Calu3 (cell line): ENCODE measurements around the gene MIOX. TPM values are rescaled to one million over a fixed set of nuclear protein-coding genes. Genes with fewer than 3 reads are reported as not detected.

Source experiments
- BruUV-seq: library from RNA; stranded (reverse); fragments of 400-500 nt; replicated peaks from 2 replicates; lab custom pipeline; 2021; lab: Mats Ljungman, UMichigan
- CTCF ChIA-PET: fragments of 300-600 bp; sonication (Branson Sonifier 250); formaldehyde crosslinking; loops from one replicate; lab custom pipeline; 2022; ENCODE audit warnings: antibody characterized with exemption; lab: Charles Lee
- DNase-seq: peaks from one replicate; pipeline ENCODE4 v3.0.0; 2022
- H3K27ac Mint-ChIP-seq: one replicate; pipeline ENCODE4 v1.8.0; 2022; ENCODE audit warnings: mixed read lengths; ENCODE audit not compliant: unreplicated experiment
- H3K27me3 Mint-ChIP-seq: one replicate; pipeline ENCODE4 v1.8.0; 2022; ENCODE audit warnings: mixed read lengths; ENCODE audit not compliant: unreplicated experiment
- H3K36me3 Mint-ChIP-seq: one replicate; pipeline ENCODE4 v1.8.0; 2022; ENCODE audit warnings: mild to moderate bottlenecking, moderate library complexity, mixed read lengths; ENCODE audit not compliant: insufficient read depth, unreplicated experiment
- H3K4me1 Mint-ChIP-seq: one replicate; pipeline ENCODE4 v1.8.0; 2022; ENCODE audit warnings: mild to moderate bottlenecking, low read depth, mixed read lengths; ENCODE audit not compliant: unreplicated experiment
- H3K4me3 Mint-ChIP-seq: one replicate; pipeline ENCODE4 v1.8.0; 2022; ENCODE audit warnings: mild to moderate bottlenecking, low read depth, moderate library complexity, mixed read lengths; ENCODE audit not compliant: unreplicated experiment
- H3K9me3 Mint-ChIP-seq: one replicate; pipeline ENCODE4 v1.8.0; 2022; ENCODE audit warnings: low read depth, mixed read lengths; ENCODE audit not compliant: unreplicated experiment
- CTCF ChIP-seq: fragments of 200-600 bp; IDR thresholded peaks from one replicate; pipeline ENCODE4 v1.8.0; 2022; ENCODE audit warnings: antibody characterized with exemption; ENCODE audit not compliant: unreplicated experiment
- intact Hi-C: fragments of 100-400 bp; cut with micrococcal nuclease; formaldehyde crosslinking; loops from one replicate; pipeline ENCODE4 v1.10.0; 2022; ENCODE audit not compliant: unreplicated experiment
- total RNA-seq: library from RNA; stranded (reverse); gene quantifications from 2 replicates; pipeline ENCODE4 v1.2.3, GENCODE V29; 2022

Gene MIOX
- total RNA-seq, 1 experiment from 2014 or later = 0.45 TPM

GRCh38 chr22:50456466-50457234 is 30.0 kb upstream of the MIOX start:
- Mint-ChIP-seq H3K36me3 (peaks cover 78% of the 10 kb centered on the region), H3K9me3 (no peaks in the 10 kb centered on the region), H3K27ac (no peak overlapping the region), H3K27me3 (no peaks in the 10 kb centered on the region), H3K4me3 (no peak overlapping the region), H3K4me1 (peaks cover 8% of the 10 kb centered on the region)
- no TSS peak for BruUV-seq
- no peak for DNase-seq
- peak; percentile 25 for TF ChIP-seq CTCF
- CTCF ChIA-PET = interaction anchor here (0.7 kb wide), 1 partner anchor 42 kb away, joined by 3 read pairs; no protein-coding TSS in a partner anchor
- intact Hi-C loops = no loop called here

GRCh38 chr22:50459016-50459415 is 27.6 kb upstream of the MIOX start:
- Mint-ChIP-seq H3K27me3 (no peaks in the 10 kb centered on the region), H3K4me1 (peaks cover 8% of the 10 kb centered on the region), H3K27ac (no peak overlapping the region), H3K36me3 (peaks cover 69% of the 10 kb centered on the region), H3K4me3 (no peak overlapping the region), H3K9me3 (no peaks in the 10 kb centered on the region)
- CTCF ChIA-PET = interaction anchor here (0.9 to 1.4 kb wide), 2 partner anchors 39 to 43 kb away, joined by 3 to 4 read pairs; no protein-coding TSS in a partner anchor
- no peak for DNase-seq
- no TSS peak for BruUV-seq
- intact Hi-C loops = no loop called here
- TF ChIP-seq CTCF = no peak

GRCh38 chr22:50459496-50460140 is 27.0 kb upstream of the MIOX start:
- H3K36me3 Mint-ChIP-seq = peaks cover 69% of the 10 kb centered on the region
- BruUV-seq = no TSS peak
- H3K27ac Mint-ChIP-seq = no peak overlapping the region
- CTCF ChIA-PET = interaction anchor here (0.6 to 1.4 kb wide), 3 partner anchors 14 to 42 kb away, joined by 3 to 4 read pairs (median 4); no protein-coding TSS in a partner anchor
- peaks cover 8% of the 10 kb centered on the region for H3K4me1 Mint-ChIP-seq
- peak; percentile 25 for TF ChIP-seq CTCF
- no peaks in the 10 kb centered on the region for H3K27me3 Mint-ChIP-seq
- no peak for DNase-seq
- intact Hi-C loops = no loop called here
- H3K4me3 Mint-ChIP-seq = no peak overlapping the region
- H3K9me3 Mint-ChIP-seq = no peaks in the 10 kb centered on the region

GRCh38 chr22:50460938-50461337 is 25.7 kb upstream of the MIOX start:
- no peaks in the 10 kb centered on the region for H3K27me3 Mint-ChIP-seq
- no peak for TF ChIP-seq CTCF
- no peak for DNase-seq
- no peak overlapping the region for H3K27ac Mint-ChIP-seq
- BruUV-seq = no TSS peak
- H3K9me3 Mint-ChIP-seq = no peaks in the 10 kb centered on the region
- H3K4me1 Mint-ChIP-seq = peaks cover 8% of the 10 kb centered on the region
- H3K36me3 Mint-ChIP-seq = peaks cover 67% of the 10 kb centered on the region
- CTCF ChIA-PET = interaction anchor here (0.5 kb wide), 1 partner anchor 160 kb away, joined by 4 read pairs; no protein-coding TSS in a partner anchor
- intact Hi-C loops = no loop called here
- no peak overlapping the region for H3K4me3 Mint-ChIP-seq
